HG03139 (cell line): ENCODE data around the gene OPCML.

Source experiments
- ATAC-seq: cut with Tn5 transposase; IDR thresholded peaks from one replicate; pipeline ENCODE4 v1.9.1; 2021; ENCODE audit not compliant: unreplicated experiment

The OPCML gene

DNA sequence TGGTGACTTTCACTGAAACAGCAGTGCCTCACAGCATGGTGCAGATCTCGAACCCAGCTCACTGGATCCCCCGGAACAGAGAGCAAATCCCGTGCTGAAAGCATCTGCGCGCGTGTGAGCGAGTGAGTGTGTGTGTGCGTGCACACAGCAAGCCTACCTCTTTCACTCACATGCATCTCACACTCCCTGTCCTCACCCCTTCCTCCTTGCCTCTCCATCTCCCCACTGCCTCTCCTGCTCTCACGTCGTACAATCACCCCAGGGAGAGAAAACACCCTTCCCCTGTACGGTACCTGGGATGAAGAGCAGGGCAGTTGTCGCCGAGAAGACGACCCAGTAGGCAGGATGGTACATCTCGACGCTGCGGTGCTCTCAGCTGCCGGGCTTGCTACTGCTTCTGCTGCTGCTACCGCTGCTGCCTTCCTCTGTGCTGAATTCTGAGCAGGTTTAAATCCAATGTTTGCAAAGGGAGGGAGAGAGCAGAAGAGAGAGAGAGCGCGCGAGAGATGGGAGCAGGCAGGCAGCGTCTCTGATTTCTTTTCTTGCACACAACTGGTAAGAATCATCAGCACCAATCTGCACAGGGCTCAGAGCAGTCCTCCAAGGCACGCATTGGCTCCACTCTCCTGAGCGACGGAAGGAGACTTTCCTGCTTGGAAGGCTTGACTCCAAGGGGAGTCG, at the start of gene OPCML:
Gene OPCML (minus strand): TSS at position 531 of the 681 bp plus-strand sequence.
- no peak for ATAC-seq

GRCh38 chr11:133581091-133581490, 48.8 kb upstream of the OPCML start:
- no peak for ATAC-seq

DNA sequence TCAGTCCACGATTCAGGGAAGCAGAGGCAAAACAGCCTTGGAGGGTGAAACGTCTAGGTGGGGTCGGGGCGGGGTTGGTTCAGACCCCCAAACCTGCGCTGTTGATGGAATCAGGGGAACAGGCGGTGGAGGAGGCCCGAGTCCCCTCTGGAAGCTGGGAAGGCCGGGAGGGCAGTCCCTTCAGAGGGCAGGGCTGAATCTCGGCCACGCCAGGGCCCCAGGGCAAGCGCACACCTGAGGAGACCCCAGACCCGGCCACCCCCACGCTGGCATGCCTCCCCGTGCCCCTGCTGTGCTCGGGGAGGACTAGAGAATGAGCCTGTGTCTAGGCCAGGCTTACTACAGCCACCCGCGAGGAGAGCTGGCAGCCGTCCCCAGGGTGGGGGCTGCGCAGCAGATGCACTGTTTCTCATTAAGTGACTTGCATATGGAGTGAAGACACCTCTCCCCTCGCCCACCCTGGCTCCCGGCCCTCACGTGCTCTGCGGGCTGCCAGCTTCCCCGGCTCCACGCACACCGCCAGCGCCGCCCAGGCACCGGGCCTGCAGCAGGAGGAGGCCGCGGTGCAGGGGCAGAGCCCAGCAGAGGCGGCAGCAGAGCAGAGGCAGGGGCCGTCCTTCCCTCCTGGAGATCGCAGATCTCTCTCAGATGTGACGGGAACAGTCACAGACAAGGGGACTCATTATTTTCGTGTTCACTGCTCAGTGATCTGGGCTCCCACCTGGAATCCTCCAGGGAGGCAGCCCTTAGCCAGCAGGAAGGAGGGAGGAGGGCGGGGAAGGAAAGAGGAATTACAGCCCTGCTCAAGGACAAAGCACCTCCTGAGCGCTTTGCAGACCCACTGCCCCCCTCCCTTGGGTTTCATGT, 47.1 kb upstream of the OPCML start:
- no peak for ATAC-seq

DNA sequence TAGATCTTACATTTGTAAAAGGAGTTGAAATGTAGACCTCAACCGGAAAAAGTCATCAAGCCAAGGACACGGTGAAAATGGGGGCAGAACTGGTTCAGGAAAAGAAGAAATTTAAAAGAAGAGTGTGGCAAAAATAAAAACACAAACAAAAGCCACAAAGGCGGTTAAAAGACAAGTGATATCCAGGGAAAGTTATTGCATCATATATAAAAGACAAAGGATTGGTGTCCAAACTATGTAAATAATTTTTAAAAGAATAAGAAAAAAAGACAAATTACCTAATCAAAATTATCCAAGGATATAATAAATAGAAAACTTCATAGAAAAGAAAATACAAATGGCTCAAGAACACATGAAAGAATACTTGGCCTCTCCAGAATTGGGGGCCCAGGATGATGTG, 45.1 kb upstream of the OPCML start:
- ATAC-seq, result no peak

DNA sequence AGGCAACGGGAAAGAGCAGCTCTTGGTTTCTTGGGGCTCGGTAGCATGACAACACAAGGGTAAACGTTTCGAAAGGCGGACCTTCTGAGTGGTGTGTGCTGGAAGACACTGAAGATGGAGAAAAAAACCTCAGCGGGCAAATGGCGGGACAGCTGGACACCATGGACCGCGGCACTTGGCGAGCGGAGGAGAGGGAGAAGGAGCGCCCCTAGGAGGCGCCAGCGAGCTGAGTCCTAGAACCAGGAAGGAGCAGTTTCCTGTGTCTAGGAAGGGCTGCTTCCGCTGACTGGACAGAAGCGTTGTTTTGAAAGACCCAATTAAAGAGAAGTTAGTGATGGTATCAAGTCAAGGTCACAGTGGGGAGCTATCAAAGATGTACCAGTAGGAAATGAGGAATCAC, 44.0 kb upstream of the OPCML start:
- ATAC-seq, result no peak

- no peak for ATAC-seq
Measured at GRCh38 chr11:133573081-133573480, 40.8 kb upstream of the OPCML start.

DNA sequence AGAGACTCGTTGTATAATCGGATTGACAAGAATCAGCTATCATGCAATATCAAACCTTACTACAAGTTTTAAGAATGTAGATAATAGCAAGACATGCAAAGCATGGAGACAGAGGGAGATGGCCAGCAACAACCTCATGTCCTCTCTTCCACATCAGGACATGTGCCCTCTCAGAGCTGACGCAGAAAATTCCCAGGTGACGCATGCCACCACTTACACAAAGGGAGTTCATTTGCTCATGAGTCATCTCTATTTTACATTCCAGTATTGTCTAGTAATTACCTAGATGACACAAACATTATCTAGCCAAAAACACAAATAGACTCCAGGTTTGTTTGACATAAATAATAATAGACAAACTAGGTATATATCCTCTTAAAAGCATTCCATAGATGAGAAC, 38.1 kb upstream of the OPCML start:
- no peak for ATAC-seq

GRCh38 chr11:133563505-133564025, 31.3 kb upstream of the OPCML start:
- no peak for ATAC-seq

DNA sequence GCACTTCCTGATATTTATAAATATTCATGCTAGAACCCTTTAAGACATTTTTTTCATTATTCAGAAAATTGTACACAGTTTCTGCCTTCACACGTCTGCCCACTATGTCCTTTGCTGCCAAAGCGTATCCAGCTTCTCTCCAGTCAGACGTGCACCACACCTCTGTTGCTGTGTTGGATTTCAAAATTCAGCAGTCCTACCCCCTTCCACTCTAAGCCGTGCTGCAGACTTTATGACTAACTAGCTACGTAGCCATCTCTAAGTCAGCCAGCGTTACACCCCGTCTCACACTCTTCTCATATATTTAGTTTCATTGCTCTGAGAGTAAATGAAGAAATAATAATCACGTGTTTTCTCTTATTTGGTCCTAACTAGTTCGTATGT, 28.2 kb upstream of the OPCML start:
- no peak for ATAC-seq

DNA sequence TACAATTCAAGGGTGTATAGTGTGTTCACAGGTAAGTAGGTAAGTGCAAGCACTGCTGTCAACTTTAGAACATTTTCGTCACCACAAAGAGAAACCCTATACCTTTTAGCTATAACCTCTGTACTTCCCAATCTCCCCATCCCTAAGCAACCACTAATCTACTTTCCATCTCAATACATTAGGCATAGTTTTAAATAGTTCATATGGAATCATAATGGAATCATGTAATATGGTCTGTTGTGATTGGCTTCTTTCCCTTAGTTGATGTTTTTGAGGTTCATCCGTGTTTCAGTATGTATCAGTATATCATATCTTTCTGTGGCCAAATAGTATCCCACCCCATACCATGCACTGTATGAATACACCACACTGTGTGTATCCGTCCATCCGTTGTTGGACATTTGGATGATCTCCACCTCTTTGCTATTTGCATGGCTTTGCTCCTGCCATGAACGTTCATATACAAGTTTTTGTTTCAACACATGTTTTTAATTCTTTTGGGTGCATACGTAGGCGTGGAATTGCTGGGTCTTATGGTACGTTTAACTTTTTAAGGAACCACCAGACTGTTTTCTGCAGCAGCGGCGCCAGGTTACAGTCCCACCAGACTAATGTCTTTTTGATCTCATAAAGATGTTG, 27.7 kb upstream of the OPCML start:
- ATAC-seq, result no peak

DNA sequence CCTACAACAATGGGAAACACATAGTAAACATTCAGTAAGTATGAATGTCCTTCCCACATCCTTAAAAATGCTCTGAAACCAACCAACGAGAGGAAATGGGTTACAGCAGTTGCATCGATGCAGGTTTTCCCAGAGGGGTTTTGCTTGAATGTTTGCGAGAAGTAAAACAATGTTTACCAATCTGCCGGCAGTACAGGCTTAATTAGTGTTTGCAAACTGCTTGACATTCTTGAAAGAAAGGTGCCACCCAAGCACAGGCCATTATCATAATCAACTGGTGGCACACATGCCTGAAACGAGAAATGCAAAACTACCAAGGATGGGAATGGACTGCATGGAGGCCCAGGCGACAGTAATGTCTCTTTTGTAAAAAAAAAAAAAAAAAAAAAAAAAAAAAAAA, 27.1 kb upstream of the OPCML start:
- ATAC-seq, result no peak

DNA sequence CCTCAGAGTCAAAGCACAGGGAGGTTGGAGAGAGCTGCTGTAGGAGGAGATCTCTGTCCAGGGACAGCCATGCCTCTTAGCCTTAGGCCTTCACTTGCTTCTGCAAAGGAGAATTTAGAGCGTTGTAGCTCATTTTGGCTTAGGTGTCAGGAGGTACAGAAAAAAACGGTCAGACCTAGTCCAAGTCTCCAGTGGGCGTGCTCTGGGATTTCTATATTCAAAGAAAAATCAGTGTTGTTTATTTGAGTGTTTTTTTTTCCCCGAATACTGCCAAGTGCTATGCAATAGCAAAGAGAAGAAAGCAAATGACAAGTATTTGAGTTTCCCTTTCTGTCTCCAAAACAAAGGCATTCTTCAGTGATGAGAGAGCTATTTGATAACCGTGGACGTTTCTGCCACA, 22.7 kb upstream of the OPCML start:
- no peak for ATAC-seq

DNA sequence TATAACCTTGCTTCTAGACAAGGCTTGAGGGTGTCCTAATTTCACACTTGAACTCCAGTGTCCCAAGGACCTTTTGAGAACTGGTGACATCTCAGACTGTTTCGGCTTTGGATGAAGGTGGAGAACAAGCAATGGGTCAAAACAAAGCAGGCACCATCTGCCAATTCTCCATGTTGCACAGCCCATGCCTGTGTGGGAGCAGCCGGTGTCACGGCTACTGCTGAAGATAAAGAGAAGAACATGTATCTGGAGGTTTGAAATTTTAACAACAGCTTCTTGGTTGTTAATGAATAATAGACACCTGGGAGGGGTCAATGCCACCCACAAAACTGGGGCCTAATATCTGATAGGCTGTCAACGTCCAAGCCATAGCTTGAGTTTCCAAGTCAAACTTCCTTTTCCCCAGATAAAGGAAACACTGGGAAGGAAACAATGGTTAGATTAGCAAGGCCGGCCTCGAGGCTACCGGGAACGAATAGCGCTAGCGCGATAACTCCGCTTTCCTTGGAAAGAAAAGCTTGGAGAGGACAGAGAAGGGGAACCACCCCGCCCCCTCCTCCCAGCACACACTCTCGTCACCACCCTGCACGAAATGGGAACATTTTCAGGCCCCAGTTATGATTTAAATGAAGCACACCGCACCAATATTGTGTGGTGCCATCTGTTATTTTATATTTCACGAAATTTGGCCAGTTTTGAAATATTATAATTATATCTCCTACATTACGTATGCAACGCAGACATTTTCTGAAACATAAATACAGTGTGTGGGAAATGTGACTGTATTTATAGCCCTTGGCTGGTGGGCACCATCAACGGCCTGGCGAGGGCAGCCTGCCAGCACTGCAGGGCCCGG, 21.8 kb upstream of the OPCML start:
- ATAC-seq, result no peak

DNA sequence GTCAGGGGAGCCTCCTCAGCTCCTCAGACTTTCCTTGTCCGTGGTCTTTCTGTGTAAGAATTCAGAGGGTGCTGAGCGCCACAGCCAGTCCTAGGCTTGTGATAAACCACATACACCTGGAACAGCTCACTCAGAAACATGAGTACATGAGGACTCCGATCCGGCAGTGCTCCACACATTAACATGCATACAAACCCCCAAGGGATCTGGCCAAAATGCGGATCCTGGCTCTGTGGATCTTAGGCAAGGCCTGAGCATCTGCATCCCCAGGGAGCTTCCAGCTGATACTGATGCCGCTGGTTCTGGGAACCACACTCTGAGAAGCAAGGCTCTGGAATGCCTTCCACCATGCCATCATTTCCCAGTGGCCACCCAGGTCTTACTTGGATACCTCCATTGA, 20.6 kb upstream of the OPCML start:
- ATAC-seq, result no peak

GRCh38 chr11:133551064-133551463, 18.8 kb upstream of the OPCML start:
- ATAC-seq, result no peak

DNA sequence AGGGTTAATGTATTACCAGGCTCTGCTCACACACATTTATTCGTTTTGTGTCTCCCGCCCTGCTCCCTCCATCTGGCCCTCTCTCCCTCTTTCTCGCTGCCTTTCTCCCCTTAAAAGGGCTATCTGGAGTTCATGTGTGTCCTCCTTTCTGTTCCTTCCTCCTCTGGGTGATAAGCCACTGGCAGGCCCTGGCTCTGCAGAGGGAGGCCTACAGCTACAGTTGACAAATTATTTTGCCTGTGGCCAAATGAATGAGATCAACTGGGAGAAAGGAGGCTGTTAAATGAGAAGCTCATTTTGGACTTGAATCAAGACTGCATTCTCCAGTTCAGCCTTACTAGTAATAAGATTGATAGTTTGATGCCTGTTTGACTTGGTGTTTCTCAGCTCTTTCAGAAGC, 17.5 kb upstream of the OPCML start:
- ATAC-seq, result no peak

- ATAC-seq, result no peak
Measured at GRCh38 chr11:133548641-133549040, 16.3 kb upstream of the OPCML start.

DNA sequence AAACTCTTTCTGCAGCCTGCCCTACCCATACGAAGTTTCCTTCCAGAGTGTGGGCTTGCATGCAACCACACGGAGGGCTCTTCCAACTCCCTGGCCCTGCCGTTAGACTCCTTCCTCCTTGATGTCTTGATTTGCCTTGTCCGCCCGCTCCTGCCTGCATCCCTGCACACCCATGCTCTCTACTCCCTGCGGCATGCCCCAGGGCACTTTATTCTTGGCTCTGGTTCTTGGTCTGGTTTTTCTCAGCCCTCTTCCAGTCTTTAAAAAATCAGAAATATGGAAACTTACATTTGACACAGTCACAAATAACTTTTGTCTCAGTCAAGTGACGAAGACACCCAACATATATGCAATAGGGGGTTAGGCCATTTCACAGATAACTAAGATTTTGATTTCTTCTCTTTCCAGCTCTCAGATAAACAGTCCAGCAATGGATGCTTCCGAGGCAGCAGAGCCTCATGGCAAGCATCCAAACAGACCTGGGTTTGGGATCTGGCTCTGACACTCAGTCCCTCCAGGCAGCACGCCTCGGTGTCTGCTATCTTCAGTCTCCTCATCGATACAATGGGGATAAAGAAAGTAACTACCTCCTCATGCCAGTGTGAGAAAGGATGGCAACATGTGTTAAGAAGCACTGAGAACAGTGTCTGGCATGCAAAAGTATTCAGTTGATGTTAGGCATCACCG, 15.7 kb upstream of the OPCML start:
- no peak for ATAC-seq

GRCh38 chr11:133545199-133545803, 13.0 kb upstream of the OPCML start:
- no peak for ATAC-seq

- no peak for ATAC-seq
Measured at GRCh38 chr11:133541720-133542095, 9.4 kb upstream of the OPCML start.
